Measurements from ENCODE around the gene GARS1. TPM values are rescaled to one million over a fixed set of nuclear protein-coding genes. Genes with fewer than 3 reads are reported as not detected.
A peak's percentile ranks its signal among the peaks of the same experiment; 100 is the strongest.

The GARS1 gene
- total and polyA plus RNA-seq, 2 donors = 51.5 to 76.7 TPM

DNA sequence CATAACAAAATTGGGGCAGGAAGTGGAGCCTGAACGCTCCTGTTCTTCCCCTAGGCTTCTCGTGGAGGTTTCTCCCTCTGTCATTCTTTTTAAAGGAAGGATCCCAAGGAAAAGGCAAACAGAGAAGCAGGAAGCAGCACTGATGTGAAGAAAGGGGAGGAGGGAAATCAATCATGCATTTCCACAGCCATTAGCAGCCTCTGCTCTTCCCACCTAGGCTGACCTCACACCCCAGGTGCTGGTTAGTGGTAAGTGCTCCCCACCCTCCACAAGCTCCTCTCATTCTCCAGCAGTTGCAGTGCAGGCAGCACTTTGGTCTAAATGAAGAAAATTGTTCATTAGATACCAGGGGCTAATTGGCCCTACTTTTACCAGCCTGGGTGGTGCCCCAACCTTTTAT is 85.0 kb downstream of the GARS1 start:
- no peak overlapping the region for H3K4me3 ChIP-seq (ENCODE audit: low read depth, low read length)
- H3K4me1 ChIP-seq (ENCODE audit: insufficient read depth) = no peaks in the 10 kb centered on the region
- 4% methylated on average over 2 of the region's 2 CpGs for WGBS
- H3K36me3 ChIP-seq (ENCODE audit: insufficient read depth) = no peaks in the 10 kb centered on the region
- DNase-seq (ENCODE audit: extremely low spot score) = no peak
- no peak overlapping the region for H3K27ac ChIP-seq (ENCODE audit: low read depth)

GRCh38 chr7:30681331-30681797 is 86.7 kb downstream of the GARS1 start:
- 14% methylated on average over 16 of the region's 16 CpGs for WGBS
- DNase-seq (ENCODE audit: extremely low spot score) = no peak
- H3K36me3 ChIP-seq (ENCODE audit: insufficient read depth) = no peaks in the 10 kb centered on the region
- H3K4me3 ChIP-seq (ENCODE audit: low read depth, low read length) = no peak overlapping the region
- H3K27ac ChIP-seq (ENCODE audit: low read depth) = no peak overlapping the region
- H3K4me1 ChIP-seq (ENCODE audit: insufficient read depth) = no peaks in the 10 kb centered on the region

GRCh38 chr7:30681815-30682211 is 87.1 kb downstream of the GARS1 start:
- no peak overlapping the region for H3K27ac ChIP-seq (ENCODE audit: low read depth)
- H3K4me3 ChIP-seq (ENCODE audit: low read depth, low read length) = peak overlapping the region; percentile 35
- DNase-seq (ENCODE audit: extremely low spot score) = no peak
- H3K4me1 ChIP-seq (ENCODE audit: insufficient read depth) = no peaks in the 10 kb centered on the region
- under 1% methylated on average over 40 of the region's 40 CpGs for WGBS
- H3K36me3 ChIP-seq (ENCODE audit: insufficient read depth) = no peaks in the 10 kb centered on the region

DNA sequence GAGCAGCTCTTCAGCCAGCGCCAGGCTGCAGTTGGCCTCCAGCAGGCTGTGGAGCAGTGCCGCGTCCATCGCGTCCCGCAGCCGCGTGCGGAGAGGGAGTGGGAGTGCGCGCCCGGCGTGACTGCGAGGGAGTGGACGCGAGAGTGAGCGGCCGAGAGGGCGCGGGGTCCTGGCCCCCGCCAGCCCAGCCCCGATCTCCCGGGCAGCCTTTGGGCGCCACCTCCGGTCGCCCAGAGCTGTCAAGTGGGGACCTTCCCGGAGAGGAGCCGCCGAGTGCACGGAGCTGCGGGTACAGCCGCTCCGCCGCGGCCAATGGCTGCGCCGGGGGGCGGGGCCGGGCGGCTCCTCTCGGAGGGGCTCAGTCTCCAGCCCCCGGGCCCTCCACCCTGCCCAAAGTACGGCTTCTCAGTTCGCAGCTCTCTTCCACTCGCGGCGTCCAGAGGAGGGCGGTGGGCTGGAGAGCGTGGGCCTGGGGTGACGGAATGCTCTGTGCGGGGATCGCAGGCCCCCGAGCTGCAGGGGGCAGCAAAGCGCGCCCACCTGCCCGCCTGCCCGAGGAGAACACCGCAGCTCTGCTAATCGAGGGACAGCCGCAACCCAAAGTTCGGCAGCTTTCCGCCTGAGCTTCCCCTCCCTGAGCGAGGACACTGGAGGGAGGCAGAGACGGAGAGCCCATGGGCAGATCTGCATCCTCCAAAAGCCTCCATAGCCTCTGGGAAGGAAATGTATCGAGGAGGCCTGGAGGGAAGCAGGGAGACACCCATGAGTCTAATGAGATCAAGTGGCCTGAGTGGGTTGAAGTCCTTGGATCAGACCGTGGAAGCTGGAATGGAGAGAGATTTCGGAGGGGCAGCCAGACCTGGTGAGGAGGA is 87.8 kb downstream of the GARS1 start, which contains the start of gene CRHR2:
Gene CRHR2 (minus strand): TSS at position 245 of the 872 bp plus-strand sequence. CDS start 176 bp downstream, at position 69.
- 4% methylated on average over 67 of the region's 67 CpGs for WGBS
- Histone ChIP-seq H3K4me1 (ENCODE audit: insufficient read depth) (no peaks in the 10 kb centered on the region), H3K36me3 (ENCODE audit: insufficient read depth) (no peaks in the 10 kb centered on the region), H3K4me3 (ENCODE audit: low read depth, low read length) (peak within 1 kb of the TSS; percentile 35), H3K27ac (ENCODE audit: low read depth) (no peak within 1 kb of the TSS)
- no peak for DNase-seq (ENCODE audit: extremely low spot score)

DNA sequence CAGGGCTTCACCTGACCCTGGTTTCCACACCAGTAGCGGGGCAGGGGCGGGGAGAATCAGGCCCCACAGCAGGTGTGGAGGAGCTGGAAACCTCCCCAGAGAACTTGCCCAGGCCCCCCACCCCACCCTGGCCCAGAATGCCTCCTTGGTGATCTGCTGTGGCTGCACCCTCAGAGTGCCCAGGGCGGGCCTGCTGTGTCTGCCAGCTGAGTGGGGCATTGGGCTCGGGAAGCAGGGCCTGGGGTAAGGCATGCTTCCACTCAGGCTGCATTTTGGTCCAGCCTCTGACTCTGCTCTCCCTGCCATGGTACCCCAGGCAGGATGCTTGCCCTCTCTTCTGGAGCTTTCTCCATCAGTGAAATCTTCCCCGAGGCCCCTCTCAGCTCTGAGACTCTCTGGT is 88.6 kb downstream of the GARS1 start:
- WGBS = 87% methylated on average over 5 of the region's 5 CpGs
- H3K27ac ChIP-seq (ENCODE audit: low read depth) = no peak overlapping the region
- H3K36me3 ChIP-seq (ENCODE audit: insufficient read depth) = no peaks in the 10 kb centered on the region
- H3K4me1 ChIP-seq (ENCODE audit: insufficient read depth) = no peaks in the 10 kb centered on the region
- DNase-seq (ENCODE audit: extremely low spot score) = no peak
- no peak overlapping the region for H3K4me3 ChIP-seq (ENCODE audit: low read depth, low read length)

Other genes with a start within 250 kb of the GARS1 start
- 14.9 TPM for gene NOD1, start 116.1 kb upstream of the GARS1 start, total RNA-seq
- gene NOD1, start 116.1 kb upstream of the GARS1 start, polyA plus RNA-seq = 9.8 TPM
- 33.6 TPM for gene GGCT, start 90.0 kb upstream of the GARS1 start, total RNA-seq
- 36.1 TPM for gene GGCT, start 90.0 kb upstream of the GARS1 start, polyA plus RNA-seq
- gene CRHR2, start 87.6 kb downstream of the GARS1 start, total RNA-seq = 0.16 TPM
- gene CRHR2, start 87.6 kb downstream of the GARS1 start, polyA plus RNA-seq = 0.03 TPM
- 24.8 TPM for gene INMT, start 157.3 kb downstream of the GARS1 start, total RNA-seq
- 12.8 TPM for gene INMT, start 157.3 kb downstream of the GARS1 start, polyA plus RNA-seq
- 12.8 TPM for gene MINDY4, start 176.5 kb downstream of the GARS1 start, total RNA-seq
- gene MINDY4, start 176.5 kb downstream of the GARS1 start, polyA plus RNA-seq = 5.6 TPM

Measured in urinary bladder (tissue), 4 donors.